GM19468 (cell line): ENCODE measurements around the gene LBX2.

Source experiments
- ATAC-seq: cut with Tn5 transposase; IDR thresholded peaks from one replicate; pipeline ENCODE4 v1.9.1; 2021; ENCODE audit warnings: mild to moderate bottlenecking, moderate library complexity, moderate number of reproducible peaks; ENCODE audit not compliant: unreplicated experiment; ENCODE audit errors: extremely low read depth

Gene LBX2, protein sequence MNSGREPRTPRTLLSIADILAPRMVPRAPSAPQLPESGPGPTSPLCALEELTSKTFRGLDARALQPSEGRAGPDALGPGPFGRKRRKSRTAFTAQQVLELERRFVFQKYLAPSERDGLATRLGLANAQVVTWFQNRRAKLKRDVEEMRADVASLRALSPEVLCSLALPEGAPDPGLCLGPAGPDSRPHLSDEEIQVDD

DNA sequence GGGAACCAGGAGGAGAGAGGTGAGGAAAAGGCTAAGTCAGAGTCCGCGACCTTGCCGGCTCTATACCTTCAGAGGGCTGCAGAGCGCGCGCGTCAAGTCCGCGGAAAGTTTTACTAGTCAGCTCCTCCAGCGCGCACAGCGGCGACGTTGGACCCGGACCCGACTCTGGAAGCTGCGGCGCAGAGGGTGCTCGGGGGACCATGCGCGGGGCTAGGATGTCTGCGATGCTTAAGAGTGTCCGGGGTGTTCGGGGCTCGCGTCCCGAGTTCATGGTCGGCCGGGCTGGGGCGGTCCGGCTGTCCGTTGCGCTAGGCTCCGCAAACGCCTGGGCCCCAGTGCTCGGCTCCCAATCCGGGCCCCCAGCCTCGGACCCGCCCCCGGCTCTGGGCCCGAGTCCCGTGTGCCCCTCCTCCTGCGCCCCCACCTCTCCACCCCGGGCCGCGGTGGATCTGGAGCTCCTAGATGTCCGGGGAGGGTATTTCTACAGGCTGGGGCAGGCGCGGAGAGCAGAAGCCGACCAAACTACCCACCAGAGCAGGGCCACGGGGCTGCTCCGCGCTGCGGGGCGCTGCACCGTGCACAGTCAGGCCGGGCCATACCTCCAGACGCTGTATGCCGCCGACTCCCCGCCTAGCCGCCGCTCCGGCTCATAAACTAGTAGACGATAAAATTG, at the start of gene LBX2:
TSS of gene LBX2 (minus strand) at position 337 of the 673 bp plus-strand sequence. CDS start at position 271, 66 bp downstream.
- ATAC-seq: no peak

DNA sequence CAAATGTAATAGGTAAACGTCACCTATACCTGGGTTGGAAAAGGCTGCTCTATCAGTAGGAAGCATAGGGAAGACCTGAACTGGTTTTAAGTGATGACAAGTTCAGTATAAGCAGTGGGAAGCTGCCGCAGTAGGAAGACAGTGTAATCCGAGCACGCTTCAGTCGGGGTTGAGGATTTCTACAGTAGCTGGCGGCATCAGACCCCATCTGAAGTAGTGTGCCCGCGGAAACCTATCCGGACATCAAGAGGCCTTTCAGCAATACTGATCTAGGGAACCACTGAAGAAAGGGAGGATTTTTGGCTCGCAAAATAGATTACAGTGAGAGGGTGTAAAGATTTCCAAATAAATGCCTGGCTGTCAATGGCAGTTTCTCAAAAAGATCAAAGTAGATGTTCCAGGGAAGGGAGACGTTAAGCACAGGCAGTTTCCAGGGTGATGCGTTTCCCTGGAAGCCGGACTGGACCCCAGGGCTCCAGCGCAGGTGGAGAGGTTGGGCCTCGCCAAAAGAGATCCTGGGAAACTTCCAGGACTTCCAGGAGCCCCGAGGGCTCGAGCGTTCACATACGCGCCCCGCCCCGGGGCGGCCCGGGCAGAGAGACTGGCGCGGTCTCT, 49.0 kb upstream of the LBX2 start:
- no peak for ATAC-seq

DNA sequence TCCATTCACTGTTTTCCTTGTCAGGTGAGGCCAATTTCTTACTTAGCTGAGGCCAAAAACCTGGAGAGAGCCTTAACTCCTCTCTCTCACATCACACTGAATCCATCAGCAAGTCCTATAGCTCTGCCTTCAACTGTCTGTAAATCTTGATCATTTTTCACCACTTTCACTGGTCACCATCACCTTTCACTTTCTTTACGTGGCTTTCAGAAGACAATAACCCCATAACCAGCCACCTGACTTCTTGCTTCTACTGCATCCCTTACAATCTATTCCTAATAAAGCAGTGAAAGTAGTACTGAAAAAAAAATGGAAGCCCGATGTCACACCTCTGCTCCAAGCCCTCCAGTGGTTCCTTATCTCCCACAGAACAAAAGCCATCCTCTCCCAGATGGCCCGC, 46.6 kb upstream of the LBX2 start:
- ATAC-seq: no peak

DNA sequence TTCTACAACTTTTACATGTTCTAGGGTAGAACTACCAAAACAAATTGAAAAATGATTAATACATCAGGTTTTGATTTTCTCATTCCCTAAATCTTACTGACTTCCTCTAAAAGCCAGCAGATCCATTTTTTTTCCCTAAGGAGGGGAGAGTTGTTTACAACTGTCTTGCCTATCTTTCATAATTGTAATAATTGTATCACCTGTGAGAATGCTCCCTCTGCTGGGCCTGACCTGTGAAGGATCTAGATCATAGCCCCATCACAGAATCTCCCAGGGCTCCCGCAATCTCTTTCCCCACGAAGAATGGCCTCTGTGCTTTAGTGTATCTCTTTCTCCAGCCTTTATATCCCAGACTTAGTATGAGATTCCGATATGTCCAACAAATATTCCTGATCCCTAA, 45.2 kb upstream of the LBX2 start:
- ATAC-seq: no peak

DNA sequence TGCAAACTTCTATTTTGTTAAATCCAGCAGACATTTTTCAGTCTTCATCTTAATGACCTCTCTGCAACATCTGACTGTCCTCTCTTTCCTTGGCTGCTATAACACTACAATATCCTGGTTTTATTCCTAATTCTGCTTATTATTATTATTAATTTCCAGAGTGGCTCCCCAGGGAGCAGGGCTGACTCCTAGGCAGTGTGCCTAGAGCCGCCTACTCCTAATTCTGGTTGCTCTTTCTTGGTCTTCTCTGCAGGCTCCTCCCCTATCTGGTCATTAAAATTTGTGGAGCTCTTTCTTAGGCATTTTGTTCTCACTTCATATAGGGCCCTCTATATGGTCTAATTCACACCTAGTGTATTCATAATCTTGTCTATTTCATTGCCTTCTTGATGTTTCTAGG, 43.6 kb upstream of the LBX2 start:
- ATAC-seq: no peak

DNA sequence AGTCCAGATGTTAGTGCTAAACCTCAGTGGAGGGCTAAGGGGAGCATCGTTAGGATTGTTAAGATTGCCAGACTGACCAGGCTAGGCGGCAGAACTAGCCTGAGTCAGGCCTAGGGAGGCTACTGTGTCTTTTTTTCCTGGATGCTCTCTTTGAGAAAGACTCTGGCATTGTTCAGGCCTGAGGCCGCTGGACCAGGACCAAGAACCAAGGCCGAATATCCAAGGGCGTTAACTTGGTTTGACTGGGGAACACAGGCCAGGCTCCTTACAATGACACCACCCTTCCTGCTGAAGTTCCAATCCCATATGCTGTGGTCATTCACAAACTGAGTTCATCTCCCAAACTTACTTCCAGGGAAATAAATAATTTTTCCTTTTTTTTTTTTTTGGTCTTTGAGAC, 40.9 kb upstream of the LBX2 start:
- ATAC-seq: no peak

DNA sequence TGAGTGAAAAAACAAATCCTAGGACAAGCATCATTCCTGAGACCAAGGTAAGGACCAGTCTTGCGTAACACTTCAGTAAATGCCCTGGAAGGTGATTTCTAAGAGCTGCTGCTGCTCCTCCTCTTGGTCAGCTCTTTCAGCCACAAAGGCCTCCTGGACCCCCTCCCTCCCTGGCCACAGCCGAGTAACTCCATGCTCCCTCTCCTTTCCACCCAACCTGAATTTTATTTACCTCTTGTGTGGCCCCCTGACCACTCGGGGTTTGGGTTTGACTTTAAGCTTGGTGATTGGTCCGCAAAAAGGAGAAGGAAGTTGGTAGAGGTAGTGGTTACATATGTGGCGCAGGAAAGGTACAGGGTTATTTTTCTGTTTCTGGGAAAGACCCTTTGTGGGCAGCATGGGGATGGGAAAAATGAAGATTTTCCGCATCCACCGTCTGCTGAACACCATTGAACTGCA, 39.5 kb upstream of the LBX2 start:
- ATAC-seq: no peak

DNA sequence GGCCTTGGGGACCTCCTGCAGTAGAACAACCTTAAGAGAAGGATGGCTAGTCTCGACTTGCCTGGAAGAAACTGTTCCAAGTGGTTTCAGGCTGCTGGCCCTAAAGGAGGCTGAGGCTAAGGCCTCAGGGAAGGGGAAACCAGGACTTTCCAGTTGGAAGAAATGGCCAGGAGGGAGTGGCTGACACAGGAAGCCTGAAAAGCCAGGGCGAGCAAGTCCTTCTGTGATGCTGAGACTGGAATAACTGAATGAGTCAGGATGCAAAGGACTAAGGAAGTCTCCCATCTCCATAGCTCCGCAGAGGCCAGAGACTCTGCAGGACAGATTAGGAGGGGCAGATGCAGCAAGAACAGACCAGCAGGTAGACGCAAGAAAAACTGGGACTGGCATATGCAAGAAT, 37.7 kb upstream of the LBX2 start:
- no peak for ATAC-seq

DNA sequence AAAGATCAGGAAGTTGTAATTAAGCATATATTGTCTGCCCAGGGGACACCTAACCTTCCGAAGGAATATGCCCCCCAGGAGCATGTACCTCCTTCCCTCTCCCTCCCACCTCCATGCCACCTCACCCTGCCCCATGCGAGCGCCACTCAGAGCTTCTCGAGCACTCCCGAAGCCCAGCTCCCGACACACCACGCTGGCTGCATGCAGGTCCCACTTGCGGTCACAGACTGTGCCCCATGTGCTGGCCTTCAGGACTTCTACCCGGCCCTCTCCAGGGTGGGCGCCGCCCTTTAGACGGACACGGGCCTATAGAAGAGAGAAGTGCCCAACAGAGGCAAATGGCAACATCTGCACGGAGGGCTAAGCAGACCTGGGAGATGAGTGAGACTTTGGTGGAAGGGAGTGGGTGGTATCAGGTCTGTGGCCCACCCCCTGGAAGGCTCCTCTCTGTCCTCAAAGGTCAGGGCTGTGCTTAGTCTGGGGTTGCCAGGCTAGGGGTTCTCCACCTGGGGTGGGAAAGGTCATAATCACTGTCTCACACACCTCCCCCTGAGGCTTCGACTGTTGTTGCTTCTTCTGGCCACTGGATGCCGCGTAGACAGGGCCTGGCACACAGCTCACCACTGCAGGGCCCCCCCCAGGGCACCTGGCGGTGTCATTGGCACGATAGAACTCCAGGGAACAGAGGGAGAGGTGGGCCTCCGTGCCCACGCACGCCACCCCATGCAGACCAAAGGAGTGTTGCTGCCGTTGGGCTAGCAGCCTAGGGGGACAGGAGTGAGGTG, 37.0 kb upstream of the LBX2 start:
- no peak for ATAC-seq

DNA sequence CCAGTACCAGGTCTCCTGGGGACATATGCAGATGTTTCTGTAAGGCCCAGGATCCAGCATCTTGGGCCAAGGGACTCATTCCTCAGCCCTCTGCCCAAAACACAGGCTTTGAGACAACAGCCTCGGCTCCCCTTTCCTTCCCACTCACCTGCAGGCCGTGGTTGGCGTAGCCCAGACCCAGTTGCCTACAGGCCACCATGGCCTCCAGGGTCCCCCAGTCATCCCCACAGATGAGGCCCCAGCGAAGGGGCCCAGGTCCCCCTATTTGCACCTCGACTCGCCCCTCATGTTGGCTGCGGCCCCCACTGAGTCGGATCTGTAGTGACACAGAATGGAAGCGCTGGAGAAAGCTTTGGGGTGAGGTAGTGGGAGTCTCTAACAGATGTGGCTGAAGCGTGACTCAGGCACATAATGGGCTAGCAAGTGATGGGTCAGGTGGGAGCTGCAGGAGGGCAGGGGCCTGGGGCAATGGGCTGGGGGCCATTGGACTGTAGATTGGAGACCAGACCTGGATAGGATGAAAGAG, 36.1 kb upstream of the LBX2 start:
- no peak for ATAC-seq

DNA sequence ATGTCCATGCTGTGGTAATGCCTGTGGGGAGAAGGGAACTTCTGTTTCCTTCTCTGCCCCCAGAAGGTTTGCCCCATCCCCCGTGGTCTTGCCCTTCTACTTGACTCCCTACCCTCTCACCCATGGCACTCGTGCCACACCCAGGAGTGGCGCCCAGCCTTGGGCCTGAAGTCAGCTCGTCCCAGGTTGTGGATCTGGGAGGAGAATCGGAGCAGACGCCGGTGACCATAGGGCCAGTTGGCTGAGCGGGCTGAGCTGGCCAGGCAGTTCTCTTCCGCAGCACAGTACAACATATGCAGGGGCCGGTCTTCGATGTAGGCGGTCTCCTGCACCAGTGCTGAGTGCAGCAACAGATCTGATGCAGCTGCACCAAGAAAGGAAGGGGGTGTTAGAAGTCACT, 35.0 kb upstream of the LBX2 start:
- ATAC-seq: no peak

DNA sequence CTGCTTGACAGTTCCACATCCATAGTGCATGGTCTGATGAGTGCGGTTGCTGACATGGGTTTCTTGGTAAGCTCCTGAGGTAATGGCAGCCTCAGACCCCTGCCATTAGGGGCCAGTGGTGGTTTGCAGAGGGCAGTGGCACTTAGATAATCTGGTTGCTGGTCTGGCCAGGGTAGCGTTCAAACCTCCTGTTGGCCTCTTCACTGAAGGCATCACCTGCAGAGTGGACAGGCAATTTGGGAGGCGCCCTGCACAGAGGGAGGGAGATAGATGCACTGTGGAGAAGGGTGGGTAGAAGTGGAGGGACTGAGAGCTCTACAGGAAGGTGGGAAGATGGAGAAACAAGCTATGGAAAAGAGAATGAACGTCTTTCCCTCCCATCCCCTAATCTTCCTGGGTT, 34.1 kb upstream of the LBX2 start:
- no peak for ATAC-seq

DNA sequence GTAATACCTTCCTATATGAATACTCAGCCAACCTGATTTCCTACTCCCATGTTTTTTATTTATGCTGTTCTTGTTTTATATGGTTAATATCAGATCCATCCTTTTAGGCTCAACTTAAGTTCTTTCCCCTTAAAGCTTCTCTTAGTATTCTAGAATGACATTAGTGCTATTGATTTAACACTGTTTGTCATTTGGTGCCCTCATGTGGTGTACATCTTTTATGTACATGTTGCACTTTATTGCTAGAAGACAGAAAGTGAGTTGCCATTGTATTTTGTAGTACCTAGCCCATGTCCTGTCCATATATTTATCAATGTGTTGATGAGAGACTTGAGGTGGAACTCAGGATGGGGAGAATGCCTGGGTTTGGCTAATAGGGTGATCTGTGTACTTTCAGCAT, 32.8 kb upstream of the LBX2 start:
- ATAC-seq: no peak

DNA sequence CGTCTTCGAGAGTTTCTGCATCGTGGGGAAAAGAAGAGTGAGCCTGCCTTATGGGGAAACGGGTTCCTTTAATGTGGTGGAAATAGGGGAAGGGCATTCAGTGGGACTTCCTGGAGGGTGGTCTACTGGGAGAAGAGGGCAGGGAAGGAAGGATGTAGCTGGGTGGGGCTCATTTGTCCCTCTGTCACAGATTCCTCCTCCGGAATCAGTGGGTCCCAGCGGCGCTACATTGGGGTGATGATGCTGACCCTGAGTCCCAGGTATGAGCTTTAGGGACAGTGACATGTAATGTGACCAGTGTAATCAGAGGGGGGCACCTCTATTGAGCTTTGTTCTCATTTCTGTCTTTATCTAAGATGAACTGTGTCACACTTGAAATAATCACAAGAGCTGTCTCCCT, 32.3 kb upstream of the LBX2 start:
- ATAC-seq: no peak

DNA sequence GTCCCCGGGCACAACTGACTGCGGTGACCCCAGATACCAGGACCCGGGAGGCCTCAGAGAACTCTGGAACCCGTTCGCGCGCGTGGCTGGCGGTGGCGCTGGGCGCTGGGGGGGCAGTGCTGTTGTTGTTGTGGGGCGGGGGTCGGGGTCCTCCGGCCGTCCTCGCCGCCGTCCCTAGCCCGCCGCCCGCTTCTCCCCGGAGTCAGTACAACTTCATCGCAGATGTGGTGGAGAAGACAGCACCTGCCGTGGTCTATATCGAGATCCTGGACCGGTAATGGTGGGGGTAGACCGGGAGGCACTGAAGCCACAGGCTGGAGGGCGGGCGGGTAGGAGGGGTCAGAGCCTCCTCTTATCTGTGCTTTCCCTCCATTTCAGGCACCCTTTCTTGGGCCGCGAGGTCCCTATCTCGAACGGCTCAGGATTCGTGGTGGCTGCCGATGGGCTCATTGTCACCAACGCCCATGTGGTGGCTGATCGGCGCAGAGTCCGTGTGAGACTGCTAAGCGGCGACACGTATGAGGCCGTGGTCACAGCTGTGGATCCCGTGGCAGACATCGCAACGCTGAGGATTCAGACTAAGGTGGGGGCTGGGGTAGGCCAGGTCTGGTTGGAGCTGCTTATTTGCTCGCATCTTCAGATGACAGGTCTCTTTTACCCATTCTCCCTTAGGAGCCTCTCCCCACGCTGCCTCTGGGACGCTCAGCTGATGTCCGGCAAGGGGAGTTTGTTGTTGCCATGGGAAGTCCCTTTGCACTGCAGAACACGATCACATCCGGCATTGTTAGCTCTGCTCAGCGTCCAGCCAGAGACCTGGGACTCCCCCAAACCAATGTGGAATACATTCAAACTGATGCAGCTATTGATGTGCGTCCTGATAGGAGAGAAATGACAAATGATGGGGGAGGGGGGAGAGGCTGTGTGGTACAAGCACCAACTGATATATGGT, 31.1 kb upstream of the LBX2 start:
- ATAC-seq: no peak

DNA sequence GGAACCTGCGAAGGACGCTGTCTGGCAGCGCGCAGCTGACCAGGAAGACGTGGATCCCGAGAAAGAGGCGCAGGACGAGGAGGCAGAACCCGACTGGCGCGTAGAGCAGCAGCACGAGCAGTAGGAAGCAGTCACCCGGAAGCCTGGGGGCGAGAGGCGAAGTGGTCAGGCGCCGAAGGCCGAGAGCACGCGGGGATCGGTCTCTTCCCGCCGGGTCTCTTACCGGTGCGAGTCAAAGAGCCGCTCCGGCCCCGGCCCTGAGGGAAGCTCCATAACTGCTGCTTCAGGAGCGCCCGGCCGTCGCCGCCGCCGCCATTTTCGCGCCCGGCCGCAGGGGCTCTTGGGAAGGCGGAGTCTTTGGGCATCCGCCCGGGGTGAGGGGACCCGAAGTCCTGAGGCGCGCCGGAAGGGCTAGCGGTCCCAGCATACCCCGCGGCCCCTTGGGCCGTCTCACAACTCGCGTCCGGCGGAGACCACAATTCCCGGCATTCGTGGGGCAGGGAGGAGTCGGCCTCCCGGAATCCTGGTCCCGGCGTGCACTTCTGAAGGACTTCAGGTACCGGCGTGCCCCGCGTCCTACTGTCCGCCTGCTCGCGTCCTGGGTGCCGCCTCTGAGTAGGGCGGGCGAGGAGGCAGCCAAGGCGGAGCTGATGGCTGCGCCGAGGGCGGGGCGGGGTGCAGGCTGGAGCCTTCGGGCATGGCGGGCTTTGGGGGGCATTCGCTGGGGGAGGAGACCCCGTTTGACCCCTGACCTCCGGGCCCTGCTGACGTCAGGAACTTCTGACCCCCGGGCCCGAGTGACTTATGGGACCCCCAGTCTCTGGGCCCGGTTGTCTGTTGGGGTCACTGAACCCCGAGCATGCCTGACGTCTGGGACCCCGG, 30.2 kb upstream of the LBX2 start, which contains the start of the genes AUP1 and HTRA2:
TSS of gene AUP1 (minus strand) at position 350 of the 882 bp plus-strand sequence. CDS start at position 273, 77 bp downstream.
TSS of gene HTRA2 (plus strand) at position 577 of the 882 bp plus-strand sequence. CDS start at position 651, 74 bp downstream.
- peak; percentile 89 for ATAC-seq

DNA sequence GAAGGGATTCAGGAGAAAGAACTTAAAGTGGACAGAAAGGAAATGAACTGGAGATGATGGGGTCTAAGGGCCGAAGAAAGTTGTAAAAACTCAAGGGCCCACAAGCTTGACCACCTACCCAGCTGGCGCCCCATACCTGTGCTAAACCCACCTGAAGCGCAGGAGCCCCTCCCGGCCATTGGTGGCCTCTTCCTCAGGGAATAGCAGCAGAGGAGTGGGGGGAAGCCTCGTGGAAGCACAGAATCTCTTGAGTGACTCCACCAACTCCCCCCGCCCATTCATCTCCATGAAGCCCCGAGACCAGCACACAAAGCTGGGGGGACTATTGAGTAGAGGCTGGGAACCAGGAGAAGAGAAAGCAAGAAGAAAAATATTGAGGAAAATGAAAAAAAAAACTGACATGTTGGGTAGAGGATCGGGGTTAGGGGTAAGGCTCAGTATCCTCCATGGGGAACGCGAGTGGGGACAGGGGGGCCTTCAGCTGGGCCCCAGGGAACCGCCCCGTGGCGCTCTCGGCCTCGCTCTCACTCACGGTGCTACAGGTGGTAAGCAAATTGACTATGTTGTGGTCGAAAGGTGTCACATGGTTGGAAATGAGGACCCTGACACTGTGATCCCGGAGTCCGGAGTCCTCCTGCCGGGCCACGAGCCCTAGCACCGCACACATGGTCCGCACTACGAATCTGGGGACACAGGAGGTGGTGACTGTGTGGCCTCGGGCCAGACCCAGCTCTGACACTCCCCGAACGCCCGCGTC, 29.4 kb upstream of the LBX2 start:
- ATAC-seq: no peak

DNA sequence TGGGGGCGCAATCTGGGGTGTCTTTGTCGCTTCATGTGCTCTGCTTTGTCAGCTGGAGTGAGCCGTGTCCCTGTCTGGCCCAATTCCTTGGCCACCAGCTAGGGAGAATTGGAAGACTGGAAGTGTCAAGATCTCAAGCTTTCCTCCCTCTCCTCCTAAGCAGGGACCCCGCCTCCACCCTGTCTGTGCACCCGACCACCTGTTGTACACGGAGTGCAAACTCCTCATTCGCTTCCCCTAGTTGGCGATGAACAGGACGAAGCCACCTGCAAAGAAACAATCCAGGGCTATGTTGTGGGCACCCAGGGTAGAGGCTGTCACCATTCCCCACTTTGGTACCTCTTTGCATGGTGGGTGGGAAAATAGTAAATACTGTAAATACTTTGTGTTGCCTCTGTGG, 28.3 kb upstream of the LBX2 start:
- ATAC-seq: no peak
